Measurements from ENCODE around the gene ANKRD13A.
"Not testable (repeated sequence)": the region's sequence is repeated elsewhere in the genome, so short reads cannot be mapped to it uniquely, and the experiment has no call there.

The ANKRD13A gene

GRCh38 chr12:110050927-110051326, 51.7 kb downstream of the ANKRD13A start:
- no peaks in the 10 kb centered on the region for H3K27me3 ChIP-seq (ENCODE audit: insufficient read depth, low read depth)
- H3K4me1 ChIP-seq (ENCODE audit: low read depth, poor library complexity, severe bottlenecking): peaks cover 4% of the 10 kb centered on the region
- no peak overlapping the region for H3K27ac ChIP-seq
- H3K79me2 ChIP-seq (ENCODE audit: insufficient read depth, low read depth): no peaks in the 10 kb centered on the region
- H3K9ac ChIP-seq: no peak overlapping the region
- H3K36me3 ChIP-seq (ENCODE audit: insufficient read depth): no peaks in the 10 kb centered on the region
- TF ChIP-seq, protein P1, sequence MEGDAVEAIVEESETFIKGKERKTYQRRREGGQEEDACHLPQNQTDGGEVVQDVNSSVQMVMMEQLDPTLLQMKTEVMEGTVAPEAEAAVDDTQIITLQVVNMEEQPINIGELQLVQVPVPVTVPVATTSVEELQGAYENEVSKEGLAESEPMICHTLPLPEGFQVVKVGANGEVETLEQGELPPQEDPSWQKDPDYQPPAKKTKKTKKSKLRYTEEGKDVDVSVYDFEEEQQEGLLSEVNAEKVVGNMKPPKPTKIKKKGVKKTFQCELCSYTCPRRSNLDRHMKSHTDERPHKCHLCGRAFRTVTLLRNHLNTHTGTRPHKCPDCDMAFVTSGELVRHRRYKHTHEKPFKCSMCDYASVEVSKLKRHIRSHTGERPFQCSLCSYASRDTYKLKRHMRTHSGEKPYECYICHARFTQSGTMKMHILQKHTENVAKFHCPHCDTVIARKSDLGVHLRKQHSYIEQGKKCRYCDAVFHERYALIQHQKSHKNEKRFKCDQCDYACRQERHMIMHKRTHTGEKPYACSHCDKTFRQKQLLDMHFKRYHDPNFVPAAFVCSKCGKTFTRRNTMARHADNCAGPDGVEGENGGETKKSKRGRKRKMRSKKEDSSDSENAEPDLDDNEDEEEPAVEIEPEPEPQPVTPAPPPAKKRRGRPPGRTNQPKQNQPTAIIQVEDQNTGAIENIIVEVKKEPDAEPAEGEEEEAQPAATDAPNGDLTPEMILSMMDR (conservative IDR thresholded peaks at IDR 0.05; ENCODE audit: low read depth, low read length): no peak
- H4K20me1 ChIP-seq (ENCODE audit: insufficient read depth): no peaks in the 10 kb centered on the region
- no peak overlapping the region for H2AFZ ChIP-seq (ENCODE audit: low read depth)
- no peak overlapping the region for H3K4me3 ChIP-seq (IDR thresholded peaks at IDR 0.05; ENCODE audit: insufficient read depth, low read depth, low read length)
- H3K4me2 ChIP-seq: no peak overlapping the region

DNA sequence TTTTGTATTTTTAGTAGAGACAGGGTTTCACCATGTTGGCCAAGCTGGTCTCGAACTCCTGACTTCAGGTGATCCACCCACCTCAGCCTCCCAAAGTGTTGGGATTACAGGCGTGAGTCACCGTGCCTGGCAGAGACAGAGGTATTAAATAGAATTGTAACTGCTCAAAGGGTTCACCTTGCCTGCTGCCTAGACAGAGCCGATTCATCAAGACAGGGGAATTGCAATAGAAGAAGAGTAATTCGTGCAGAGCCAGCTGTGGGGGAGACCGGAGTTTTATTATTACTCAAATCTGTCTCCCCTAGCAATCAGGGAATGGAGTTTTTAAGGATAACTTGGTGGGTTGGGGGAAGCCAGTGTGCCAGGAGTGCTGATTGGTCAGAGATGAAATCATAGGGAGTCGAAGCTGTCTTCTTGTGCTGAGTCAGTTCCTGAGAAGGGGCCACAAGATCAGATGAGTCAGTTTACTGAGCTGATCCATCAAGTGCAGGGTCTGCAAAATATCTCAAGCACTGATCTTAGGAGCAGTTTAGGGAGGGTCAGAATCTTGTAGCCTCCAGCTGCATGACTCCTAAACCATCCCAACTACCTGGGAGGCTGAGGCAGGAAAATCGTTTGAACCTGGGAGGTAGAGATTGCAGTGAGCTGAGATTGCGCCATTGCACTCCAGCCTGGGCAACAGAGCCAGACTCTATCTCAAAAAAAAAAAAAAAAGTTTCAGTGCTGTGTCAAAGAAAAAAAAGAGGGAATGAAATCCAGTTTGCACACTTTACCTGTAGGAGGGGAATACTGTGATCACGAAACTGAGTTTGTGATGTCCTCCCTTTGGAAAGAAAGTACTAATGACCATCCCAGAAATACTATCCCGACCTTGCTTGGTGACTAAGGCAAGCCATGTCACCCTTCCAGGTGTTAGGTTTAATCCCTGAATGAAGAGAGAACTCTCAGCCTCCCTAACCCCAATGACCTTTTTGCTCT, 56.4 kb downstream of the ANKRD13A start:
- not testable (repeated sequence) for H3K27ac ChIP-seq; H2AFZ ChIP-seq (ENCODE audit: low read depth); H3K4me3 ChIP-seq (IDR thresholded peaks at IDR 0.05; ENCODE audit: insufficient read depth, low read depth, low read length); H3K4me2 ChIP-seq; H3K27me3 ChIP-seq (ENCODE audit: insufficient read depth, low read depth); H3K9ac ChIP-seq; H3K36me3 ChIP-seq (ENCODE audit: insufficient read depth); H3K79me2 ChIP-seq (ENCODE audit: insufficient read depth, low read depth); H4K20me1 ChIP-seq (ENCODE audit: insufficient read depth); H3K4me1 ChIP-seq (ENCODE audit: low read depth, poor library complexity, severe bottlenecking)

GRCh38 chr12:110056643-110057042, 57.4 kb downstream of the ANKRD13A start:
- not testable (repeated sequence) for H4K20me1 ChIP-seq (ENCODE audit: insufficient read depth); H3K9ac ChIP-seq; H3K4me1 ChIP-seq (ENCODE audit: low read depth, poor library complexity, severe bottlenecking); H3K36me3 ChIP-seq (ENCODE audit: insufficient read depth); H3K27ac ChIP-seq; H2AFZ ChIP-seq (ENCODE audit: low read depth); H3K27me3 ChIP-seq (ENCODE audit: insufficient read depth, low read depth); H3K4me3 ChIP-seq (IDR thresholded peaks at IDR 0.05; ENCODE audit: insufficient read depth, low read depth, low read length); H3K4me2 ChIP-seq; H3K79me2 ChIP-seq (ENCODE audit: insufficient read depth, low read depth)

- no peak overlapping the region for H3K27ac ChIP-seq
- H3K9ac ChIP-seq: no peak overlapping the region
- H3K4me3 ChIP-seq (IDR thresholded peaks at IDR 0.05; ENCODE audit: insufficient read depth, low read depth, low read length): no peak overlapping the region
- H3K27me3 ChIP-seq (ENCODE audit: insufficient read depth, low read depth): no peaks in the 10 kb centered on the region
- H3K36me3 ChIP-seq (ENCODE audit: insufficient read depth): no peaks in the 10 kb centered on the region
- H3K4me2 ChIP-seq: no peak overlapping the region
- H3K4me1 ChIP-seq (ENCODE audit: low read depth, poor library complexity, severe bottlenecking): no peaks in the 10 kb centered on the region
- no peaks in the 10 kb centered on the region for H4K20me1 ChIP-seq (ENCODE audit: insufficient read depth)
- TF ChIP-seq, protein P1 (conservative IDR thresholded peaks at IDR 0.05; ENCODE audit: low read depth, low read length): no peak
- no peaks in the 10 kb centered on the region for H3K79me2 ChIP-seq (ENCODE audit: insufficient read depth, low read depth)
- no peak overlapping the region for H2AFZ ChIP-seq (ENCODE audit: low read depth)
Measured at GRCh38 chr12:110058875-110059615, 59.8 kb downstream of the ANKRD13A start.

DNA sequence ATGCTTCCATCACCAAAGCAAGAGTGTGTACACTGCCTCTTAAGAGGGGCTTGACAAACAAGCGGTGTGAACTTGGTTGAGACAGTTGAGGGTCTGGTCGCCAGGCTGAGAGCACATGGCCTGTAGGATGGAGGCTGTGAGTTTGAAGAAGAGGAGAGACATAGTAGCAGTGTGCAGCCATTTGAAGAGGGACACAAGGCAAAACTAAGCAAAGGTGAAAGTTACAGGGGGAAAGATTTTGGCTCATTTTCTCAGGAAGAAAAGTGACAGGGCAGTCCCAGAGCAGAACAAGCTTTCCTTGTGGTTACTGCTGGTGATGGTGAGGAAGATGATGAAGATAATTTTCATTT, 60.4 kb downstream of the ANKRD13A start:
- Histone ChIP-seq H3K36me3 (ENCODE audit: insufficient read depth) (no peaks in the 10 kb centered on the region), H3K27ac (no peak overlapping the region), H3K4me1 (ENCODE audit: low read depth, poor library complexity, severe bottlenecking) (no peaks in the 10 kb centered on the region), H3K9ac (no peak overlapping the region), H4K20me1 (ENCODE audit: insufficient read depth) (no peaks in the 10 kb centered on the region), H3K4me2 (no peak overlapping the region), H3K27me3 (ENCODE audit: insufficient read depth, low read depth) (no peaks in the 10 kb centered on the region), H3K79me2 (ENCODE audit: insufficient read depth, low read depth) (no peaks in the 10 kb centered on the region), H3K4me3 (IDR thresholded peaks at IDR 0.05; ENCODE audit: insufficient read depth, low read depth, low read length) (no peak overlapping the region), H2AFZ (ENCODE audit: low read depth) (no peak overlapping the region)
- TF ChIP-seq, protein P1 (conservative IDR thresholded peaks at IDR 0.05; ENCODE audit: low read depth, low read length): no peak
